DND-41 (cell line): Measurements from ENCODE around the gene INPP5B.

ENCODE experiments used
- ATAC-seq: fragments of 200-7000 bp; cut with Tn5 transposase; 3 replicates; pipeline ENCODE4 v1.9.1; 2021; ENCODE audit warnings: low read depth; ENCODE audit not compliant: insufficient read depth
- DNase-seq: peaks from one replicate; pipeline ENCODE4 v3.0.0-alpha.2; 2020
- H2AFZ ChIP-seq: 2 replicates; pipeline ENCODE4 v1.6.0; 2012; ENCODE audit warnings: low read depth, low read length
- H3K27ac ChIP-seq: 2 replicates; pipeline ENCODE4 v1.5.1; 2012; ENCODE audit warnings: low read length, inconsistent platforms
- H3K27me3 ChIP-seq: fragments of 200-600 bp; sonication (generic); 2 replicates; pipeline ENCODE4 v1.6.0; 2012; ENCODE audit warnings: low read length, mild to moderate bottlenecking, inconsistent platforms; ENCODE audit not compliant: insufficient read depth, poor library complexity
- H3K36me3 ChIP-seq: 2 replicates; pipeline ENCODE4 v1.5.1; 2012; ENCODE audit warnings: low read length, inconsistent platforms; ENCODE audit not compliant: insufficient read depth
- H3K4me1 ChIP-seq: 2 replicates; pipeline ENCODE4 v1.5.1; 2012; ENCODE audit warnings: mild to moderate bottlenecking, low read length; ENCODE audit not compliant: insufficient read depth
- H3K4me2 ChIP-seq: 2 replicates; pipeline ENCODE4 v1.6.0; 2012; ENCODE audit warnings: mild to moderate bottlenecking, moderate library complexity, low read length, inconsistent platforms; ENCODE audit not compliant: insufficient read depth
- H3K4me3 ChIP-seq, 2 experiments: fragments of 200-600 bp in 1 of 2; shearing (Covaris generic) in 1 of 2; 2 replicates each; pipeline ENCODE4 v1.5.1; 2012 to 2016; ENCODE audit warnings: inconsistent platforms in 2 of 2, low read length in 2 of 2, mild to moderate bottlenecking in 2 of 2, low read depth in 1 of 2, moderate library complexity in 1 of 2
- H3K79me2 ChIP-seq: 2 replicates; pipeline ENCODE4 v1.6.0; 2012; ENCODE audit warnings: low read length, inconsistent platforms; ENCODE audit not compliant: insufficient read depth
- H3K9ac ChIP-seq: 2 replicates; pipeline ENCODE4 v1.6.0; 2012; ENCODE audit warnings: low read depth, mild to moderate bottlenecking, inconsistent platforms, low read length, moderate library complexity
- H3K9me3 ChIP-seq: 2 replicates; pipeline ENCODE4 v1.5.1; 2012; ENCODE audit warnings: low read length, moderate library complexity, mild to moderate bottlenecking, inconsistent platforms; ENCODE audit not compliant: insufficient read depth, severe bottlenecking
- H4K20me1 ChIP-seq: 2 replicates; pipeline ENCODE4 v1.6.0; 2012; ENCODE audit warnings: low read length; ENCODE audit not compliant: insufficient read depth
- CTCF ChIP-seq: IDR thresholded peaks from 2 replicates; pipeline ENCODE4 v1.5.1; 2012; ENCODE audit warnings: borderline replicate concordance, low read length, moderate library complexity, mild to moderate bottlenecking; ENCODE audit not compliant: poor library complexity, severe bottlenecking; ENCODE audit errors: extremely low read depth
- EZH2 ChIP-seq: IDR thresholded peaks from 3 replicates; pipeline ENCODE4 v1.6.1; 2012; ENCODE audit warnings: borderline replicate concordance, low read depth, mild to moderate bottlenecking, moderate library complexity, low read length, inconsistent platforms; ENCODE audit not compliant: severe bottlenecking

The INPP5B gene

GRCh38 chr1:37945251-37945650 lies 1.6 kb downstream of the INPP5B start:
- H3K4me2 ChIP-seq = no peak overlapping the region
- H3K36me3 ChIP-seq = no peaks in the 10 kb centered on the region
- H3K9me3 ChIP-seq = no peaks in the 10 kb centered on the region
- no peak for ATAC-seq
- H3K27me3 ChIP-seq = no peaks in the 10 kb centered on the region
- no peak for TF ChIP-seq EZH2
- TF ChIP-seq CTCF = no peak
- H4K20me1 ChIP-seq = no peaks in the 10 kb centered on the region
- H3K9ac ChIP-seq = no peak overlapping the region
- H3K4me1 ChIP-seq = no peaks in the 10 kb centered on the region
- DNase-seq = no peak
- H3K79me2 ChIP-seq = no peaks in the 10 kb centered on the region
- H2AFZ ChIP-seq = no peak overlapping the region
- H3K4me3 ChIP-seq = no peak overlapping the region
- no peak overlapping the region for H3K27ac ChIP-seq

- Histone ChIP-seq H3K4me3 (no peak overlapping the region), H3K79me2 (no peaks in the 10 kb centered on the region), H3K27me3 (no peaks in the 10 kb centered on the region), H3K36me3 (no peaks in the 10 kb centered on the region), H2AFZ (no peak overlapping the region), H3K9ac (no peak overlapping the region), H4K20me1 (no peaks in the 10 kb centered on the region), H3K27ac (no peak overlapping the region), H3K4me2 (no peak overlapping the region), H3K9me3 (no peaks in the 10 kb centered on the region), H3K4me1 (no peaks in the 10 kb centered on the region)
- ATAC-seq (no peak), DNase-seq (no peak)
- TF ChIP-seq CTCF (no peak), EZH2 (no peak)
Observed at GRCh38 chr1:37944816-37945215, 2.0 kb downstream of the INPP5B start.

GRCh38 chr1:37944086-37944763 lies 2.6 kb downstream of the INPP5B start:
- no peaks in the 10 kb centered on the region for H3K36me3 ChIP-seq
- no peak for DNase-seq
- H2AFZ ChIP-seq = no peak overlapping the region
- no peaks in the 10 kb centered on the region for H3K79me2 ChIP-seq
- H3K9me3 ChIP-seq = no peaks in the 10 kb centered on the region
- no peak overlapping the region for H3K4me2 ChIP-seq
- TF ChIP-seq CTCF (no peak), EZH2 (no peak)
- no peaks in the 10 kb centered on the region for H3K4me1 ChIP-seq
- H3K9ac ChIP-seq = no peak overlapping the region
- no peak overlapping the region for H3K4me3 ChIP-seq
- H3K27ac ChIP-seq = no peak overlapping the region
- H3K27me3 ChIP-seq = no peaks in the 10 kb centered on the region
- no peak for ATAC-seq
- no peaks in the 10 kb centered on the region for H4K20me1 ChIP-seq
